HepG2 (cell line): ENCODE measurements around the gene JAGN1. TPM values are rescaled to one million over a fixed set of nuclear protein-coding genes. Genes with fewer than 3 reads are reported as not detected.
"Not testable (repeated sequence)": the region's sequence is repeated elsewhere in the genome, so short reads cannot be mapped to it uniquely, and the experiment has no call there.

ENCODE experiments used
- ATAC-seq: fragments of 200-7000 bp; cut with Tn5 transposase; 3 replicates; pipeline ENCODE4 v1.9.1; 2020; ENCODE audit warnings: mild to moderate bottlenecking, moderate library complexity
- BruUV-seq: library from RNA; stranded (reverse); fragments of 400-500 nt; replicated peaks from 2 replicates; lab custom pipeline; 2021; lab: Mats Ljungman, UMichigan
- CTCF ChIA-PET: fragments of 300-600 bp; formaldehyde crosslinking; extraction: SDS; loops from one replicate; lab custom pipeline; 2021; ENCODE audit warnings: low total read pairs, inconsistent platforms, low intra/inter-chr PET ratio; lab: Yijun Ruan, JAX
- POLR2A ChIA-PET: fragments of 350-600 bp; sonication (Branson Sonifier 250); formaldehyde crosslinking; loops from one replicate; lab custom pipeline; 2020; ENCODE audit warnings: antibody characterized with exemption, inconsistent platforms; lab: Yijun Ruan, JAX
- DNase-seq: peaks from one replicate; pipeline ENCODE4 v3.0.0-alpha.2; 2015; ENCODE audit warnings: low spot score
- FAIRE-seq: peaks from 3 replicates; lab custom pipeline; 2011; peaks lifted over from hg19 to GRCh38; lab: Jason Lieb, UNC
- H2AFZ ChIP-seq: one replicate; pipeline ENCODE4 v1.6.1; 2011; ENCODE audit warnings: low read length, inconsistent platforms
- H3K27ac ChIP-seq: fragments of 300-600 bp; 3 replicates; pipeline ENCODE4 v1.8.0; 2011; ENCODE audit warnings: mixed run types, mild to moderate bottlenecking, mixed read lengths, low read length, inconsistent platforms; ENCODE audit not compliant: insufficient read depth; ENCODE audit errors: extremely low read length
- H3K27me3 ChIP-seq, 2 experiments: fragments of 200-600 bp in 1 of 2; 2 replicates in 1 of 2; 3 replicates in 1 of 2; pipeline versions ENCODE4 v1.6.0 to v1.8.0; 2011; ENCODE audit warnings: low read length in 2 of 2, mild to moderate bottlenecking in 2 of 2, moderate library complexity in 2 of 2, inconsistent platforms in 1 of 2; ENCODE audit not compliant: insufficient read depth in 2 of 2, control insufficient read depth in 1 of 2
- H3K36me3 ChIP-seq, 2 experiments: fragments of 200-600 bp in 1 of 2; replicated peaks in 1 of 2; 2 replicates in 1 of 2; 3 replicates in 1 of 2; pipeline versions ENCODE4 v1.5.1 to v1.8.0; 2011; ENCODE audit warnings: low read length in 2 of 2, inconsistent platforms in 1 of 2; ENCODE audit not compliant: insufficient read depth in 2 of 2, control insufficient read depth in 1 of 2
- H3K4me1 ChIP-seq: 2 replicates; pipeline ENCODE4 v1.5.1; 2012; ENCODE audit warnings: low read length, inconsistent platforms; ENCODE audit not compliant: insufficient read depth
- H3K4me2 ChIP-seq: 2 replicates; pipeline ENCODE4 v1.6.0; 2011; ENCODE audit warnings: low read depth, low read length, inconsistent platforms
- H3K4me3 ChIP-seq, 3 experiments: fragments of 200-600 bp in 1 of 3; sonication (generic), shearing (Covaris generic) in 1 of 3; replicated peaks in 1 of 3; 2 replicates each; pipeline ENCODE4 v1.5.1; 2011 to 2016; ENCODE audit warnings: low read length in 3 of 3, inconsistent platforms in 2 of 3, low read depth in 2 of 3, mild to moderate bottlenecking in 2 of 3, control low read depth in 1 of 3, mixed read lengths in 1 of 3; ENCODE audit not compliant: insufficient read depth in 1 of 3
- H3K79me2 ChIP-seq: one replicate; pipeline ENCODE4 v1.6.1; 2011; ENCODE audit warnings: low read length, inconsistent platforms; ENCODE audit not compliant: insufficient read depth
- H3K9ac ChIP-seq: 2 replicates; pipeline ENCODE4 v1.6.0; 2011; ENCODE audit warnings: mild to moderate bottlenecking, low read depth, low read length, inconsistent platforms; ENCODE audit not compliant: insufficient read depth
- H3K9me3 ChIP-seq: 2 replicates; pipeline ENCODE4 v1.5.1; 2012; ENCODE audit warnings: mild to moderate bottlenecking, low read length
- H4K20me1 ChIP-seq: 2 replicates; pipeline ENCODE4 v1.6.0; 2011; ENCODE audit warnings: inconsistent platforms, mild to moderate bottlenecking, low read length, moderate library complexity; ENCODE audit not compliant: insufficient read depth
- HOXA3 ChIP-seq: sonication (generic); formaldehyde crosslinking; IDR thresholded peaks from 2 replicates; pipeline ENCODE4 v1.5.0; 2020; ENCODE audit warnings: missing genetic modification reagents
- KDM5B ChIP-seq: sonication (generic); formaldehyde crosslinking; IDR thresholded peaks from 2 replicates; pipeline ENCODE4 v1.4.0; 2020; ENCODE audit warnings: missing genetic modification reagents, mild to moderate bottlenecking, borderline replicate concordance
- MED1 ChIP-seq: sonication (generic); formaldehyde crosslinking; IDR thresholded peaks from 2 replicates; pipeline ENCODE4 v1.4.0; 2020; ENCODE audit warnings: missing genetic modification reagents
- SAP130 ChIP-seq: IDR thresholded peaks from 2 replicates; pipeline ENCODE4 v1.6.1; 2016; ENCODE audit warnings: low read depth
- UBTF ChIP-seq: sonication (generic); formaldehyde crosslinking; IDR thresholded peaks from 2 replicates; pipeline ENCODE4 v1.4.0; 2020; ENCODE audit warnings: mild to moderate bottlenecking, missing genetic modification reagents
- YEATS4 ChIP-seq: sonication (generic); formaldehyde crosslinking; IDR thresholded peaks from 2 replicates; pipeline ENCODE4 v1.4.0; 2020; ENCODE audit warnings: missing genetic modification reagents, borderline replicate concordance
- ZBTB20 ChIP-seq: sonication (generic); formaldehyde crosslinking; IDR thresholded peaks from 2 replicates; pipeline ENCODE4 v1.8.1; 2023; ENCODE audit warnings: missing genetic modification reagents, low read depth, mild to moderate bottlenecking, borderline replicate concordance
- ZBTB4 ChIP-seq: sonication (generic); formaldehyde crosslinking; IDR thresholded peaks from 2 replicates; pipeline ENCODE4 v1.4.0; 2020; ENCODE audit warnings: missing genetic modification reagents, mild to moderate bottlenecking, borderline replicate concordance
- ZFP90 ChIP-seq: sonication (generic); formaldehyde crosslinking; IDR thresholded peaks from 2 replicates; pipeline ENCODE4 v1.8.0; 2022; ENCODE audit warnings: missing genetic modification reagents, mild to moderate bottlenecking, inconsistent platforms, borderline replicate concordance
- ZNF121 ChIP-seq: sonication (generic); formaldehyde crosslinking; IDR thresholded peaks from 2 replicates; pipeline ENCODE4 v1.5.0; 2020; ENCODE audit warnings: mild to moderate bottlenecking, missing genetic modification reagents
- ZNF362 ChIP-seq: sonication (generic); formaldehyde crosslinking; IDR thresholded peaks from 2 replicates; pipeline ENCODE4 v1.4.0; 2020; ENCODE audit warnings: missing genetic modification reagents, mild to moderate bottlenecking, borderline replicate concordance
- ZNF788 ChIP-seq: sonication (generic); formaldehyde crosslinking; IDR thresholded peaks from 2 replicates; pipeline ENCODE4 v1.5.0; 2020; ENCODE audit warnings: mild to moderate bottlenecking, missing genetic modification reagents, borderline replicate concordance
- WGBS: methylation state at CpG from one replicate; pipeline ENCODE4 v1.1.6; 2017; ENCODE audit warnings: low lambda C conversion rate; 5-methylcytosine and 5-hydroxymethylcytosine counted together
- in situ Hi-C: cut with HindIII; loops from 2 replicates; pipeline ENCODE4 v1.10.0; 2017; ENCODE audit warnings: low pct_unique_long_range_greater_than_20kb; ENCODE audit not compliant: extremely low pct_ligation_motif_present
- intact Hi-C: fragments of 100-400 bp; cut with micrococcal nuclease; formaldehyde crosslinking; loops from one replicate; pipeline ENCODE4 v1.10.0; 2022; ENCODE audit not compliant: unreplicated experiment
- polyA plus RNA-seq, 8 experiments: library from polyadenylated mRNA; depleted of rRNA in 3 of 8; stranded (reverse) in 7 of 8; unstranded in 1 of 8; fragments of >200 nt; fragmentation: Illumina TruSeq in 4 of 8; extraction: Trizol in 4 of 8; gene quantifications; 2 replicates each; pipeline versions ENCODE4 v1.2.1 to v1.2.3, GENCODE V29; 2011 to 2016; ENCODE audit warnings: low read depth in 4 of 8, missing spikeins in 1 of 8, mixed read lengths in 1 of 8; ENCODE audit not compliant: insufficient read depth in 1 of 8
- total RNA-seq, 5 experiments: library from RNA; depleted of rRNA; stranded (reverse); fragments of >200 nt; fragmentation: Illumina TruSeq; extraction: Trizol; gene quantifications; 2 replicates each; pipeline ENCODE4 v1.2.3, GENCODE V29; 2016; ENCODE audit warnings: low read depth in 1 of 5

The JAGN1 gene
- total and polyA plus RNA-seq, 2 of the 13 experiments (the other 11 are each of a cell fraction or from before 2014, with no cell fraction given), result 49.9 to 50.9 TPM

- peaks cover 45% of the 10 kb centered on the region for H3K4me1 ChIP-seq
- in situ Hi-C loops, H2AFZ ChIP-seq, ATAC-seq, H4K20me1 ChIP-seq, H3K36me3 ChIP-seq, H3K9me3 ChIP-seq, H3K27me3 ChIP-seq, intact Hi-C loops, DNase-seq, FAIRE-seq, BruUV-seq, H3K79me2 ChIP-seq, CTCF ChIA-PET: not testable (repeated sequence)
- H3K4me2 ChIP-seq, result peak overlapping the region; percentile 94
- peak overlapping the region; percentile 68 for H3K9ac ChIP-seq
- H3K27ac ChIP-seq, result peak overlapping the region; percentile 83
- 38% methylated on average over 10 of the region's 10 CpGs for WGBS
- POLR2A ChIA-PET, result interaction anchor here (0.9 to 6.6 kb wide), 15 partner anchors 10 to 161 kb away, joined by 3 to 153 read pairs (median 9); partner anchors contain the start of genes ARPC4, CIDEC, CRELD1 and FANCD2
- H3K4me3 ChIP-seq, result peak overlapping the region; percentile 48 to 72 (median 58); a peak in 5 of 6 replicates
- TF ChIP-seq KDM5B (CRISPR knock-in tag) (peak; percentile 19; the same call in 1 of the 2 replicates), ZNF788 (CRISPR knock-in tag) (0 out of 2 replicates have a peak, but pooled peaks have one; percentile 24), SAP130 (0 out of 2 replicates have a peak, but pooled peaks have one; percentile 6), ZNF121 (CRISPR knock-in tag) (peak; percentile 60; the same call in 1 of the 2 replicates), ZFP90 (peak; percentile 93; the same call in 1 of the 2 replicates), HOXA3 (0 out of 2 replicates have a peak, but pooled peaks have one; percentile 25), ZBTB4 (CRISPR knock-in tag) (peak; percentile 55; the same call in 1 of the 2 replicates), ZNF362 (CRISPR knock-in tag) (peak; percentile 28; the same call in 1 of the 2 replicates), YEATS4 (CRISPR knock-in tag) (0 out of 2 replicates have a peak, but pooled peaks have one; percentile 4), UBTF (CRISPR knock-in tag) (0 out of 2 replicates have a peak, but pooled peaks have one; percentile 10), ZBTB20 (CRISPR knock-in tag) (0 out of 2 replicates have a peak, but pooled peaks have one; percentile 33), MED1 (CRISPR knock-in tag) (0 out of 2 replicates have a peak, but pooled peaks have one; percentile 6)
Observed at GRCh38 chr3:9865125-9865637, 25.2 kb upstream of the JAGN1 start.
